GM10847 (cell line): ENCODE measurements around the gene CAPN14.

ENCODE experiments used
- POLR2A ChIP-seq: IDR thresholded peaks from 2 replicates; pipeline ENCODE4 v1.6.1; 2011; ENCODE audit not compliant: insufficient read length; ENCODE audit errors: extremely low read depth

The CAPN14 gene

DNA sequence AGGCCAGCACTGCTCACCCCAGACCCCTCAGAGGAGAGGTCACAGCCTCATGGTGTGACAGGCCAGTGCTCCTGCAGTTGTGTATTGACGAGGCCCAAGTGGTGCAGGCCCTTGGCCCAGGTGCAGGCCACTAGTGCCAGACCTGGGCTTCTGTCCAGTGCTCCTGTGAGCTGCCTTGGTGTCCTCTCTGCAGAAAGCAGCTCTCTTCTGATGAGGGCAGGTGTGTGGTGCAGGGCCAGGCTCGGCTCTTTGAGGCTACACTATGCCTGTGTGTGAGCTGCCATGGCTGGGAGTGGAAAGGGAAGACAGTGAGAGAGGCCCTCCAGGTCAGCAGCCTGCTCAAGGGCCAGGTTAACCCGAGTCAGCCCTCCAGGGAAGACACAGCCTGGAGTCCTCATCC lies 33.7 kb upstream of the CAPN14 start:
- no peak for TF ChIP-seq POLR2A

DNA sequence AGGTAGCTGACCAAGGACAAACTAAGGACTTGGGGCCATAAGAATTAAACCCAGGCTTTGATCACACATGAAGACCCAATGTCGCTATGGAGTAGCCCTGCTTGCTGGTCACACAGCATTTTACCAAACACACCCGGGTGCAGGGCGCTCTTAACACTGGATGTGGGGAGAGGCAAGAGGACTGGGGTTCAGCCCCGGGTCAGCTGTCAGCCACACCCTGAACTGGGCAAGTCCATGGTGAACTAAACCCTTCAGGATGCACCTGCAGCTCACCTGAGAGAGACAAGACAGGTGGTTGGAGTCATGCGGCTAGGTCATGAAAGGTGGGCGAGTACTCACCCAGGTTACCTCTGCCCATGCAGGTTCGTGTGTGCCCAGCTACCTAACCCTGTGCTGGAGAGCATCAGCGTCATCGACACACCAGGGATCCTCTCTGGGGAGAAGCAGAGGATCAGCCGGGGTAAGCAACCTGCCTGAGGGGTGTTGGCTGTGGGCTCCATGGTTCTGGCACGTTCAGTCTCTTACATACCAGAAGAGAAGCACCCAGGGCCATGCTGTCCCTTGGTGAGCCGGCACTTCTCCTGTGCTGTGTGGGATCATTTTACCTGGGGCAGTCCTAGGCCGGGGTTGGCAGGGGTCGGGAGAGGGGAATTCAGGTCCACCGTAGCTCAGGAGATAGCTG lies 31.8 kb upstream of the CAPN14 start:
- no peak for TF ChIP-seq POLR2A

DNA sequence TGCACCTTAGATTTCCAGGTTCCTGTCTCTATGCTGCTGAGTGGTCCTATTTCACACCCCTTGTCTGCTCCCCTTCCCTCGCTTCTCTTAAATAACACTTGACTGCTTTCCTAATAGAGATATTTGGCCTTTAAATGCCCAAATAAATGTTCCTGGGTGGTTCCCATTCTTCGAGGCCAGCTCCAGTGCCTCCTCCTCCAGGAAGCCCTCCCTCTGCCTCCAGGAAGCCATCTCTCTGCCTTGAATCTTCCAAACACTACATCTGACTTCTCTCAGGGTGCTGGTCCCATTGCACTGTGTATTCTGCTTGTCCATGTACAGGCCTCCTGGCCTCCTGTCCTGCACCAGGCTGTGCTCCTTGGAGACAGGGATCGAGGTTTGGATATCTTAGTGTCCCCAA lies 30.8 kb upstream of the CAPN14 start:
- TF ChIP-seq POLR2A: no peak

DNA sequence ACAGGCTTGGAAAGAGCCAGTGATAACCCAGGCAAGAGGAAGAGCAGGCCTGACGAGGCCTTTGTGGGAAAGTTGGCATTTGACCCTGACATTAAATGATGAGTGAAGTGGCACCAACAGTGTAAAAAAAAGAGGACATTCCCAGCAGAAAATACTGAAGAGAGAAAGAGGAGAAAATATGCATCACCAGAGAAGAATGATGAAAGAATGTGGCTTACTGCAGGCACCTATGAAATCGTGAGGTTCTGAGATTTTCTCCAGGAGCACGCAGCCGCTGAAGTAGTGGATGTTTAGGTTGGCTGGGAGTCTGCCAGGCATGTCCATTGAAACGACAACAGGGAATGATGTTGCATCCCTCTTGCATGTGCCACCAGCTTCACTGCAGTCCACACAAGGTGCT lies 30.4 kb upstream of the CAPN14 start:
- TF ChIP-seq POLR2A: no peak

DNA sequence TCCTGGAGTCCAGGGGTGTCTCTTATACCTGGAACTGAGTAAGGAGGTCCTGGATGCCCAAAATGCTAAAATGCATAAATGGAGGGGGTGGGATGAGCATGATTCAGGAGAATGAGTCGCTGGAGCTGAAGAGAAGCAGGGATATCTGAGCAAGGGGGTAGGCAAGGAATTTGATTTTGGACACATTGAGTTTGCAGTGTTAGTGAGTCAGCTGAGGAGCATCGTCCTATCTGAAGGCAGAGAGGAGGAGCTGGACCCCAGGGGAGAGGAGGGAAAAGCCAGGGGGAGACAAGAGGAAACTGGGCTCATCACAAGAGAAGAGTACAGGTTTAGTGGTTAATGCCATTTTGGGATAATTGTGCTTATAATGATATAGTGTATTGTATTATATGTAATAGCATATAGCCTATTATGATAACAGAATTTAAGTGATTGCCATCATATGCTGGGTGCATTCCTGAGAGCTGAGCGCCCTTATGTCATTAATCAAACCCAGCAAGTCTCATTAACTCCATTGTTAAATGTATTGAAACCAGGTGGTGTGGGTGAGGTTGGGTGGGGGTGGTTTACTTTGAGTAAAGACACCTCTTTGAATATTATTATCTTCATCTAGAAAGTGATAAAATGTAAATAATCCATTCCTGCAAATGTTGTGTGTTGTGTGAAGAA lies 29.0 kb upstream of the CAPN14 start:
- no peak for TF ChIP-seq POLR2A

DNA sequence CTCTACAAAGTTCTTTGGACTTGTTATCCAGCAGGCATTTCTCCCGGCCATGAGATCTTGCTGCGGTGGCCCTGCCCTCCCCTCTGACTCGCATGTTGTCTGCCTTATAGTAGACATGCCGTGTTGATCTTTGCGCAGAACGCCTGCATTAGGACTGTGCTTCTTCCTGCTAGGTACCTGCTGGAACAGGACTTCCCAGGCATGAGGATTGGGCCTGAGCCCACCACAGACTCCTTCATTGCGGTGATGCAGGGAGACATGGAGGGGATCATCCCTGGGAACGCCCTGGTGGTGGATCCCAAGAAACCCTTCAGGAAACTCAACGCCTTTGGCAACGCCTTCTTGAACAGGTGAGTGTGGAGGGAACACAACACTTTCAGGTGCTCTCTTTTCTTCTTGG lies 26.8 kb upstream of the CAPN14 start:
- TF ChIP-seq POLR2A: no peak

- no peak for TF ChIP-seq POLR2A
Observed at GRCh38 chr2:31243053-31243452, 25.7 kb upstream of the CAPN14 start.

DNA sequence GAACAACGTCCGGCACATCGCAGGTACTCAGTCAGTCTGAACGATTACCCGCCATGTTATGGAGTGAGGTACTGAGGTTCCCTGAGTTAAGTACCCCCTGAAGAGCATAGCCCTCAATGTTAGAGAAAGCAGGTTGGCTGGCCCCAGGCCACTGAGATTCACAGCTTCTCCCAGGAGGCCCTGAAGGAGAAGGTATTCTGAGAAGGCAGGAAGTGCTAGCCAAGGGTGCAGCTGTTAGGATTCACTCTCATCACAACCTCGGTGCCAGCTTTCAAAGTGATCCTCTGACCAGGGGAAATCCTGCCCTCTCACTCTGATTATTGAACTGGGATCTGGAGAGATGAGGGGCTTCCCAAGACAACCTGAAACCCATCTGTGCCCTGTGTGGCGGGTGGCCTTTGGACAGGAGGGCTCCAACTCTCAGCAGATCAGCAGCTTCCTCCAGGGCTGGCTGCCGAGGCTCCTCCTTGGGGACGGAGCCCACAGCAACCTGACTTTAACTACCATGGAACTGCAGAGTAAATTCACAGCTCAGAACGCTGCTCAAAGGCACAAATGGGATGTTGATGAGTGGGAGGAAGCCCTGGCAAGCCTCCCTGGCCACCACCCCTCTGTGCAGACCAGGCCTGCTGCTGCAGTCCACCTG lies 24.4 kb upstream of the CAPN14 start:
- TF ChIP-seq POLR2A: no peak

DNA sequence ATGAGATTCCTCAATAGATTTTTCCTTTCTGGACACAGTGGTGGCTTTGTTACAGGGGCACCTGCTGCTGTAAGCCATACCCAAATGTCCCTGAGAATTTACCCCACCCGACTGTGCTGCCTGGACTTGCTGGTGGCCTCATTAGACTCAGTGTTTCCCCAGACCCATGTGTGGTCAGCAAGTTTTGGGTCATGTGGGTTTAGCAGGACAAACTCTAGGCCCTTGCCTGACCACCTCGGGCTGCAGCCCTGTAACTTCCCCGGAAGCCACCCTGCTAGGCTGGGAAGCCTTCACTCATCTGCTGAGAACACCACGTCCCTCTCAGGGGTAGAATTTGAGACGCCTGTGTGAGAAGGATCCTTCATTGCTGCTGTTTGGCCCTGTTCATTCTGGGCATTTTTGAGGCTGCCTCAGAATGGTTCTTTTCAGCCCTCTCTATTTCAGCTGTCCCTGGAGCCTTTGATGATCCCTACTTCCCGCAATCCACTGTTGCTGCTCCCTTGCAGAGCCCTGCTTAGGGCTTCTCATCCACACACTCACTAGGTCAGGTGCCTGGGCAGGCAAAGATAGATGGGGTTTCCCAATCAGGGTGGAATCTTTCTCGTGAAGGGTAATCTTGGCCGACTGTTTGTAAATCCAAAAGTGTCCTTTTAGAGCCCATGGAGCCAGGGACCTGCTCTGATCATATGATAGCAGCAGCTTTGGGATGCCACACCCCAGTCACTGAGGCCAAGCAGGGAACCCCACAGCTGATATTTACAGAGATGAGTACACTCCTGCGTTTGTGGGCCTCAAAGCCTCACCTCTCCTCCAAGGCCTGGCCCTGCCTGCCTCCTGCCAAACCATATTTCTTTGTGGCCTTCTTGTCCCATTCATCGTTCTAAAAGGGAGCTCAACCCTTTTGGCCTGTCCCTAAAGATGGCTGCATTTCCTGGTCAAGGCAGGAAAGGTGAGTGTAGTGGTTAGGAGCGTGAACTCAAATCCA lies 23.4 kb upstream of the CAPN14 start:
- TF ChIP-seq POLR2A: no peak

DNA sequence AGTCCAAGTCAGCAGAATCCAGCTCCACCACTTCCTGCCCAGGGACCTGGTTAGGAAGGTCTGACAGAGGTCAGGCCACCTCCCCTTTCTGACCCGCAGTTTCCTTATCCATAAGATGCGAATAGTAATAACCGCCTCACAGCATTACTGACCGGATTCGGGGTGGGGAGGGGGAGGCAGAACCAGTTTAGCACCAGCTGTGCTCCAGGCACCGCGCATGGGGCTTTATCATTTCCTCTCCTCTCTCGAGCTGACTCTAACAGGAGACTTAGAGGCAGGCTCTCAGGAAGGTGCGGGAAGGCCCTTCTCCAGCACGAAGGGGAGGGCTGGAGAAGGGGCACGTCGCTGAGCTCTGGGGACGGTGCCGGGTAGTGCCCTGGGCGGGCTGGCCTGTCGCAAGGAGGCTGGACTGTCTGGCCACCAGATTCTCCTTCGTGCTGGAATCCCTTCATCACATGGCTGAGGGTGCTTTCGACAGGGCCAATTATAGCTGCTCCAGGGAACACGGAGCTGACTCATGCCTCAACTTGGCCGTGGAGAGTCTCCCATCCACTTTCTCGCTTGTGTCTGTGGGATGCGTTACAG lies 22.4 kb upstream of the CAPN14 start:
- no peak for TF ChIP-seq POLR2A

- TF ChIP-seq POLR2A: no peak
Observed at GRCh38 chr2:31238906-31239592, 21.7 kb upstream of the CAPN14 start.

GRCh38 chr2:31238126-31238905 lies 21.0 kb upstream of the CAPN14 start:
- no peak for TF ChIP-seq POLR2A

DNA sequence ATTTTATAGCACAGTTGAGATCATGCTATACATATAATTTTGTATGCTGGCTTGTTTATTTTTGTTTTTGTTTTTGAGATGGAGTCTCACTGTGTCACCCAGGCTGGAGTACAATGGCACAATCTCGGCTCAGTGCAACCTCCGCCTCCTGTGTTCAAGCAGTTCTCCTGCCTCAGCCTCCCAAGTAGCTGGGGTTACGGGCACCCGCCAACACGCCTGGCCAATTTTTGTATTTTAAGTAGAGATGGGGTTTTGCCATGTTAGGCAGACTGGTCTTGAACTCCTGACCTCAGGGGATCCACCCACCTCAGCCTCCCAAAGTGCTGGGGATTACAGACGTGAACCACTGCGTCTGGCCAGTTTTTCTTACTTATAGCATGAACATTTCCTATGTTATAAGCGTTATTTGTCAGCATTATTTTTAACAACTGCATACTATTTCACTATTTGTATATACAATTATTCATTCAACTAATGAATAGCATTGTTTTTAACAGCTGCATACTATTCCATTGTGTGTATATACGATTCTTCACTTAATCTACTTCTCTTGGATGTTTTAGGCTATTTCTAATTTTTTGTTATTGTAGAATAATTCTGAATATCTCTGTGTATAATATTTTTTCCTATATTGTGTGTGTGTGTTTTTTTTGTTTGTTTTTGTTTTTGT lies 20.2 kb upstream of the CAPN14 start:
- TF ChIP-seq POLR2A: no peak

DNA sequence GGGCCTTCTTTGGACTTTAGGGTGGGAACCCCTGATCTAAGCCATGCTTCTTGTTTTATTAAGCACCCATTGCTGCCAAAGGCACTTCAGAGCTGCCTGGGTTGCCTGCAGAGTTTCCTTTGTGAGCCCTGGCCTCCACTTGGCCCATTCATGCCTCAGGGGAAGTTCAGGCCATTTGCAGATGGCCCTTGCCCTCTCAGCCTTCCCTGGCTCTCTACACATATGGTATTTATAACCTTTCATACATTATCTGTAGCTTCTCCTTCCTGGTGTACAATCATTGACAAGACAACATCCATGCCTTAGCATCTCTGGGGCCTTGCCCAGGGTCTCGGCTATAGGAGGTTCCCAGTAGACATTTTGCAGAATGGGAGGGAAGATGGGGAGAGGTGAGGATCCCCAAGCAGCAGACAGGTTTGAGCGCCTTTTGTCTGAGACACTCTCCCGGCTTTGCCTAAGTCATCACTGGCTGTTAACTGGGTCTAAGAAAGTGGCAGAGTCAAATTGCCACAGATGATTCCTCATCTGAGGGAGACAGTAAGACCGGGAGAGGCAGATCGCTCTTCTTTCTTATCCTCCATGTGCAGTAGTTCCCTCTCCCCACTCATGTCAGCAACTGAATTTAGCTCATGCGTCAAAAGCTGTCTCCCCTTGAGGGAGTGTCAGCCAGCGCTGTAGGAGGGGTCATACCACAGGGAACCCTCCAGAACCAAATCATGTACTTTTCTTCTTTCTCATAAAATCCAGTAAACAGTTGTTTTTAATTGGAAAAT lies 19.3 kb upstream of the CAPN14 start:
- no peak for TF ChIP-seq POLR2A
